ENCODE results near the gene SCGN.
"Not testable (repeated sequence)": the region's sequence is repeated elsewhere in the genome, so short reads cannot be mapped to it uniquely, and the experiment has no call there.

Gene SCGN

DNA sequence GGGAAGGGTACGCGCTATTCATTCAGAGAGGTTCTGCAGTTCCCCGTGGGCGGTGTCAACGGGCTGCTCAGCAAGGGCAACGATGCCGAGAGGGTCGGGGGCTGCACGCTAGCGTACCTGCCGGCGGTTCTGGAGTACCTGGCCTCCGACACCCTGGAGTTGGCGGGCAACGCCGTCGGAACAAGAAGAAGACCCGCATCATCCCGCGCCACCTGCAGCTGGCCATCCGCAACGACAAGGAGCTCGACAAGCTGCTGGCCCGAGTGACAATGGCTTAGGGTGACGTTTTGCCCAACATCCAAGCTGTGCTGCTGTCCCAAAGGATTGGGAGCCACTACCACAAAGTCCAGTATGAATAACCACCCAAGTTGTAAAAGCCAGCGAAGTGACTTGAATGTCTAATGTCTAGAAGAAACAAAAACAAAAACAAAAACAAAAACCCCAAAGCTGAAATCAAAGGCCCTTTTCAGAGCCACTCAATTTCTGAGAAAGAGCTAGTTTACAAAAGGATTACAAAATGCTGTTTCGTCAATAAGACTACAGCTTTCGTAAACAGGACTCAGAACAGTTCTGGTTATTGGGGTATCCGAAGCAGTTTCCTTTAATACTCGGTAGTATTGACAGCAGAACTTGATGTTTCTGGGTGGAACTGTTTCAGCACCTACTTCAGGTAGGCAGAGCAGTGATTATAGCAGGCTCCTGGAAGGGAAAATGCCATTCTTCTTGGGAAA lies 80.6 kb downstream of the SCGN start:
- DNase-seq: no peak

DNA sequence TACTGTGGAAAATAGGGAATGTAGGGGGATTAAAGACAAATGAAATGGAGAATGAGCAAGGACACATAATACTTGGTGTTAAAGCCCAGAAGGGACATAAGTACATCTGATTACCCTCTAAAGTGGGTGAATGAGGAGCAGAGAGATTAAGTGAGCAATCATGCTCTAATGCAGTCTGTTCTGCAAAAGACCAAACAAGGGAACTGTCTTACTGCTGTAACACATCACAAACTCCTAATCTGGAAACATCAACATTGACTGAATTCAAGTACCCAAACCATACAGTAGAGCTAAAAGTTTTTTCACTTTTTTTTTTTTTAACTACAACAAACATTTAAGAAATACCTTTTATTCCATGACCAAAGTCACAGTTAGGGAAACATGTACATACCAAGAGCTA lies 83.2 kb downstream of the SCGN start:
- no peak for DNase-seq

DNA sequence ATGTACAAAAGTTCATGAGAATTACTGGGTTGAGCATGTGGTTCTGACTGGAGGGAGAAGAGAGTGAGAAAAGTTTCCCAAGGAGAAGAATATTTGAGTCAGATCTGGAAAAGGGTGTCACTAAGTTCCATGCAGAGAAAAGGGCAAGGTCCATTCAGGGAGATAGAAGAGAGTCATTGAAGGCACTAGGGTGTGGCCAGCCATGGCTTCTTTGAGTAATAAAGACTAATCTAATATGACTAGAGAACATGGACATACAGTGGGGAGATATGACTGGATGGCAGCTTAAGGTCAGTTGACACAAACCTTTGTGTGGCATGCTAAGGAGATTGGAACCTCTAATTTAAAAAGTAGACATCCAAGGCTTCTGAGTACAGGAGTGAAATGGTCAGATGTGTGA lies 91.9 kb downstream of the SCGN start:
- no peak for DNase-seq

DNA sequence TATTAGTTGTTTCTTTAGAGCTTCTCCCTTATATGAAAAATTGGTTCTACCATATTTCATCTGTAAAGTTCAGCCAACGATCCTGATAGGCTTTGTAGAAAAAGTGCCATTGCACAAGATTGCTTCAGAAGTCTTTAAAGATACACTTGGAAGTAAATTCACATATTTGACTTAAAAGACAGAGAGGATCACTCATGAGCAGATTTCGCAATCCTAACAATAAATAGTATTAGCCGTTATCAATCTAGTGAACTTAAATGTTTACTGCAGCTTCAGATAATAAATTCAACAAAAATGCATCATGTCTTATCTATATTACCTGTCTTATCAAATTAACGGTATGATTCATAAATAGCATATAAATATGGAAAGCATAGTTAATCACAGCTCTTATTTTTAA lies 93.8 kb downstream of the SCGN start:
- no peak for DNase-seq

DNA sequence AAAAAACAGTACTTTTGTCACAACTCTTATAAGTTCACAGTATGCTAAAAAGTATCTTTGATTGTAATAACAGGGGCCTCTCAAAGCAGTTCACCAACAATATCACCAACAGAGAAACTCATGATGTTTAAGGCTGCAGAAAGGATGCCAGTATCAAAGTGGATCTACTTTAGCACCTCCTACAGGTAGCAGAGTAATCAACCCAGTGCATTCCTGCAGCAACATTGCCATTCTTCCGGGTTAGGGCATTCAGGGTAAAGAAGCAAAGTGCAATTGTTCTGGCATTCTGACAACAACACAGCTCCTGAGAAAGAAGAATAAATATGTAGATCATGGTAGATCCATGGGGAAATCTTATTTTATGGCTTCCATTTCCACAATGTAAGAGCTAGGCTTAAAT lies 95.0 kb downstream of the SCGN start:
- no peak for DNase-seq

DNA sequence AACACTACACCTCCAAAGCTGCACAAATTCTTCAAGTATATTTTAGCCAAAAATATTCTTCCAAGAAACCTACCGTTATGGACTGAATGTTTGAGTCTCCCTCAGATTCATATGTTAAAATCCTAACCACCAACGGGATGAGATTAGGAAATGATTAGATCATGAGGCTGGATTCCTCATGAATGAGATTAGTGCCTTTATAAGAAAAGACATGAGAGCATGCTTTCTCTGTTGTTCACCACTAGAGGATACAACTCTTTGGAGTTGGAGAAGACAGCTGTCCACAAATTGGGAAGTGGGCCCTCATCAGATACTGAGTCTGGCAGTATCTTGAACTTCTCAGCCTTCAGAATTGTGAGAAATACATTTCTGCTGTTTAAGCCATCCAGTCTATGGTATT lies 95.5 kb downstream of the SCGN start:
- DNase-seq: no peak

DNA sequence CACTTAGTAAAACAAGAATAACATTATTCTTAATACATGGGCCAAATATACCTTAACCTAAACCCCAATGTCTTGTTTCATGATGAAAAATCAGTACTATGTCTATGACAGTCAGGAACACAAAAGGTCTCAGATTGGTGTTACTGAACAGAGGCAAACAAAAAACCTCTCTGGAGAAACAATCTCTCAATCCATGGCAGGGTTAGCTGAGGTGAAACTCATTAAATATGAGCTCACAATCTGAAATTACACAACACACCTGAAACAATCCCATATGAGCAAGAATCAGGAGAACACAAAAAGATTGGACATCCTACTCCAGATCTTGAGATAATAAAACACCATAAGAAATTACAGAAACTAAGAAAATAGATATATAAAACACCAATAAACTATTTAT lies 96.0 kb downstream of the SCGN start:
- DNase-seq: no peak

DNA sequence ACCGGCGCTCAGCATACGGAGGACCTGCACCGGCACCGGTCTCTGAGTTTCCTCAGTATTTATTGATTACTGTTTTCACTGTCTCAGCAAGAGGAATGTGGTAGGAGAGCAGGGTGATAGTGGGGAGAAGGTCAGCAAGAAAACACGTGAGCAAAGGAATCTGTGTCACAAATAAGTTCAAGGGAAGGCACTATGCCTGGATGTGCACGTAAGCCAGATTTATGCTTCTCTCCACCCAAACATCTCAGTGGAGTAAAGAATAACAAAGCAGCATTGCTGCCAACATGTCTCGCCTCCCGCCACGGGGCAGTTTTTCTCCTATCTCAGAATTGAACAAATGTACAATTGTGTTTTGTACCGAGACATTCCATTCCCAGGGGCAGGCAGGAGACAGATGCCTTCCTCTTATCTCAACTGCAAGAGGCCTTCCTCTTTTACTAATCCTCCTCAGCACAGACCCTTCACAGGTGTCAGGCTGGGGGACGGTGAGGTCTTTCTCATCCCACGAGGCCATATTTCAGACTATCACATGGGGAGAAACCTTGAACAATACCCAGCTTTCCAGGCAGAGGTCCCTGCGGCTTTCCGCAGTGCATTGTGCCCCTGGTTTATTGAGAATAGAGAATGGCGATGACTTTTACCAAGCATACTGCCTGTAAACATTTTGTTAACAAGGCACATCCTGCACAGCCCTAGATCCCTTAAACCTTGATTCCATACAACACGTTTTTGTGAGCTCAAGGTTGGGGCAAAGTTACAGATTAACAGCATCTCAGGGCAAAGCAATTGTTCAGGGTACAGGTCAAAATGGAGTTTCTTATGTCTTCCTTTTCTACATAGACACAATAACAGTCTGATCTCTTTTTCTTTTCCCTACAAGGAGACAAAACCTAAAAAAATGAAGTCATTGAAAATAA lies 96.8 kb downstream of the SCGN start:
- DNase-seq: not testable (repeated sequence)

DNA sequence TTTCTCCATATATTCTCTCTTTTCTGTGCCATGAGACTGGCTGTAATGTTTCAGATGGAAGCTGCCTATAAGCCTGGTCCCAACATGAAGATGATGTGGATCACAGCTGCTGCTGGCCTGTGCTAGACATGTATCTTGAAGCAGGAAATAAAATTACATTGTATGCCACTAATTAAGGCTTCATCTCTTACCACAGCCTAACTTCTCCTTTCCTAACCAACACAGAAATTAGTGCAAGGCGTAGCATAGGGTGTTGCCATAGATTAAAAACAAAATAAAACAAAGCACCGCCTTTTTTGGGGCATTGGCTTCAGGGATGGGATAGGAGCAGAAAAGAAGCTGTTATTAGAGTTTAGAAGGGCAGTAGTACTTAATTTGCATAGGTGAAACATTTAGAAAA lies 97.8 kb downstream of the SCGN start:
- no peak for DNase-seq

DNA sequence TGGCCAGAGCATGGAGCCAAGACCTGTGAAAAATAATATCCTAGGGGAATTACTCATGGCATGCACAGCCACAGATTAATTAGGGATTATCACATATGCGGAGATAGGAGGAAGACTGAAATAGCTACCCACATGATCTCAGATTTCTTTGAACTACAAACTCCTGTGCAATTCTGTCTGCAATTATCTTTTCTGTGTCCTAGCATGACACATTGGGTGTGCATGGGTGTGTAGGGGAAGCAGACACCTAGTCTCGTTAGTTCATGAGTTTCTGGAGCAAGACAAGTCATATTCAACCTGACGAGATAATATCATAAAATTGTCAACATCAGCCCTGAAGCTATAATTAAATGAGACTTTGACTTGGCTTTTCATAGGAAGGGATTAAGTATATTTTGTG lies 98.9 kb downstream of the SCGN start:
- no peak for DNase-seq

All from activated CD4-positive, CD25-positive, alpha-beta regulatory T cell (primary cell).